Liver (tissue), 3 donors: Measurements from ENCODE around the gene MYH2.

ENCODE experiments used
- GABPA ChIP-seq, 2 donors: IDR thresholded peaks in 1 of 2; conservative IDR thresholded peaks in 1 of 2; 2 replicates each; pipeline ENCODE4 v1.6.1; 2016; ENCODE audit warnings: antibody characterized with exemption in 2 of 2, mild to moderate bottlenecking in 1 of 2, moderate library complexity in 1 of 2
- HNF4A ChIP-seq, 2 donors: conservative IDR thresholded peaks; 2 replicates each; pipeline ENCODE4 v1.6.1; 2016; ENCODE audit warnings: antibody characterized with exemption in 2 of 2, mild to moderate bottlenecking in 2 of 2
- JUND ChIP-seq, 2 donors: IDR thresholded peaks; 2 replicates each; pipeline ENCODE4 v1.6.1; 2016; ENCODE audit warnings: antibody characterized with exemption in 2 of 2
- NR2F2 ChIP-seq: IDR thresholded peaks from 2 replicates; pipeline ENCODE4 v1.6.1; 2016; ENCODE audit warnings: antibody characterized with exemption
- YY1 ChIP-seq: IDR thresholded peaks from 2 replicates; pipeline ENCODE4 v1.6.1; 2016; ENCODE audit warnings: antibody characterized with exemption, mild to moderate bottlenecking
- TF ChIP-seq, protein P1 (sequence below): fragments of 150-350 bp; IDR thresholded peaks from 2 replicates; pipeline ENCODE4 v1.5.1; 2017; ENCODE audit warnings: improper control_type of control experiment, low read depth, low read length; ENCODE audit not compliant: missing input control
- TF ChIP-seq, protein P2 (sequence below): IDR thresholded peaks from 2 replicates; pipeline ENCODE4 v1.6.1; 2016; ENCODE audit warnings: antibody characterized with exemption
- TF ChIP-seq, protein P3 (sequence below): IDR thresholded peaks from 2 replicates; pipeline ENCODE4 v1.6.1; 2016; ENCODE audit warnings: antibody characterized with exemption
- donor health status: healthy.
- donor health status: healthy.

DNA sequence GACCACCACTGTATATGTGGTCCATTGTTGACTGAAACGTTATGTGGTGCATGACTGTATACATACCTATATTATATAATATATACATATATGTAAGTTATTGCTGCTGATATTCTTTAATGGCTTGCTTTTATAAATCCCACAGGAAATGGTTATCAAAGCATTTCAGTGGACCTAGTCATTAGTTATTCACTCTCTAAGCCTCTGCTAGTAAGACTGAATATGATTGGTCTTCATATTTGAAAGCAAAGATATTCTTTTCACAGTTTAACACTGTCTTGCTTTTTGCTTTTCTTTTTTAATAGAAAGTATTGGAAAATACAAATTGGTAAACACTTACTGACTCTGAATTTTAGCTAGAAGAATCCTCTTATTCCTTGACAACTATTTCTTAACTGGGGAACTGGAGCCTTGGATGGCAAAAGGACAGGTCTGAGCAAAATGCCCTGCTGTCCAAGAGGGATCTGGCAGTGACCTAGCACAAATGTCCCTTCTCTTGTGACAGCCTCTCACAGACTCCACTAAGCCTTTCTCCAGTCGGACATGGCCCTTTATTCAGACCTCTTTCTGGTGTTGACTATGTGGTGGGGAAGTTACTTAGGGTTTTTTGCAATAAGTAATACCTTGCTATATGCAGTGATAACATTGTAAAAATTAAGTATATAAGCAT lies 14.7 kb upstream of the MYH2 start:
- TF ChIP-seq, protein P1, sequence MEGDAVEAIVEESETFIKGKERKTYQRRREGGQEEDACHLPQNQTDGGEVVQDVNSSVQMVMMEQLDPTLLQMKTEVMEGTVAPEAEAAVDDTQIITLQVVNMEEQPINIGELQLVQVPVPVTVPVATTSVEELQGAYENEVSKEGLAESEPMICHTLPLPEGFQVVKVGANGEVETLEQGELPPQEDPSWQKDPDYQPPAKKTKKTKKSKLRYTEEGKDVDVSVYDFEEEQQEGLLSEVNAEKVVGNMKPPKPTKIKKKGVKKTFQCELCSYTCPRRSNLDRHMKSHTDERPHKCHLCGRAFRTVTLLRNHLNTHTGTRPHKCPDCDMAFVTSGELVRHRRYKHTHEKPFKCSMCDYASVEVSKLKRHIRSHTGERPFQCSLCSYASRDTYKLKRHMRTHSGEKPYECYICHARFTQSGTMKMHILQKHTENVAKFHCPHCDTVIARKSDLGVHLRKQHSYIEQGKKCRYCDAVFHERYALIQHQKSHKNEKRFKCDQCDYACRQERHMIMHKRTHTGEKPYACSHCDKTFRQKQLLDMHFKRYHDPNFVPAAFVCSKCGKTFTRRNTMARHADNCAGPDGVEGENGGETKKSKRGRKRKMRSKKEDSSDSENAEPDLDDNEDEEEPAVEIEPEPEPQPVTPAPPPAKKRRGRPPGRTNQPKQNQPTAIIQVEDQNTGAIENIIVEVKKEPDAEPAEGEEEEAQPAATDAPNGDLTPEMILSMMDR, result no peak
- TF ChIP-seq HNF4A (conservative IDR thresholded peaks at IDR 0.05), result no peak
- no peak for TF ChIP-seq YY1
- TF ChIP-seq, protein P2, sequence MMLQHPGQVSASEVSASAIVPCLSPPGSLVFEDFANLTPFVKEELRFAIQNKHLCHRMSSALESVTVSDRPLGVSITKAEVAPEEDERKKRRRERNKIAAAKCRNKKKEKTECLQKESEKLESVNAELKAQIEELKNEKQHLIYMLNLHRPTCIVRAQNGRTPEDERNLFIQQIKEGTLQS, result no peak
- TF ChIP-seq, protein P3, sequence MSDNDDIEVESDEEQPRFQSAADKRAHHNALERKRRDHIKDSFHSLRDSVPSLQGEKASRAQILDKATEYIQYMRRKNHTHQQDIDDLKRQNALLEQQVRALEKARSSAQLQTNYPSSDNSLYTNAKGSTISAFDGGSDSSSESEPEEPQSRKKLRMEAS, result no peak
- TF ChIP-seq GABPA (IDR thresholded peaks at IDR 0.05 in 1 of 2, conservative IDR thresholded peaks at IDR 0.05 in 1 of 2), result no peak
- no peak for TF ChIP-seq NR2F2
- TF ChIP-seq JUND (IDR thresholded peaks at IDR 0.05), result no peak
